Psoas muscle (tissue), 8 donors: ENCODE measurements around the gene HOXC5. TPM values are rescaled to one million over a fixed set of nuclear protein-coding genes. Genes with fewer than 3 reads are reported as not detected.

Source experiments
- ATAC-seq, 4 donors: fragments of 200-7000 bp; cut with Tn5 transposase; one replicate each; pipeline ENCODE4 v1.9.1; 2020; ENCODE audit warnings: moderate library complexity in 3 of 4, mild to moderate bottlenecking in 2 of 4
- DNase-seq, 2 donors: peaks; one replicate each; pipeline ENCODE4 v3.0.0-alpha.2; 2020
- H3K27ac ChIP-seq: fragments of 200-600 bp; one replicate; pipeline ENCODE4 v1.8.0; 2022
- H3K27me3 ChIP-seq, 3 donors: fragments of 200-600 bp in 1 of 3; one replicate each; pipeline versions ENCODE4 v1.6.1 to v1.8.0; 2013 to 2022; ENCODE audit warnings: low read length in 2 of 3, mild to moderate bottlenecking in 2 of 3, moderate library complexity in 1 of 3; ENCODE audit not compliant: insufficient read depth in 3 of 3
- H3K36me3 ChIP-seq, 2 donors: fragments of 200-600 bp in 1 of 2; one replicate each; pipeline versions ENCODE4 v1.6.1 to v1.8.0; 2013 to 2022; ENCODE audit warnings: low read depth in 1 of 2, mild to moderate bottlenecking in 1 of 2, moderate library complexity in 1 of 2; ENCODE audit not compliant: insufficient read depth in 1 of 2
- H3K4me1 ChIP-seq: fragments of 200-600 bp; one replicate; pipeline ENCODE4 v1.8.0; 2022
- H3K4me3 ChIP-seq: fragments of 200-600 bp; one replicate; pipeline ENCODE4 v1.8.0; 2022; ENCODE audit warnings: mild to moderate bottlenecking
- H3K9me3 ChIP-seq: fragments of 200-600 bp; one replicate; pipeline ENCODE4 v1.8.0; 2022
- WGBS, 3 donors: extraction: QIAGEN DNeasy Blood & Tissue Kit; methylation state at CpG; one replicate each; pipeline versions ENCODE4 v1.1.6 to v1.1.7; 2013; 5-methylcytosine and 5-hydroxymethylcytosine counted together
- intact Hi-C, 2 donors: fragments of 100-400 bp; cut with DNase I; formaldehyde crosslinking; loops; one replicate each; pipeline versions ENCODE4 v1.11.0 to v1.14.2; 2022
- polyA plus RNA-seq, 3 donors: library from polyadenylated mRNA; stranded (reverse); fragments of 200-250 nt; gene quantifications; one replicate each; pipeline ENCODE4 v1.2.3, GENCODE V29; 2013
- total RNA-seq, 4 donors: library from RNA; stranded (reverse); fragmentation: NEBNext Ultra II Directional in 2 of 4; extraction: Animal tissue kit (Norgen Biotek cat#: 25700) in 2 of 4; gene quantifications; one replicate each; pipeline versions ENCODE4 v1.2.1 to v1.2.4, GENCODE V29; 2021 to 2023
- TF ChIP-seq, protein P1 (sequence below): fragments of 200-600 bp; IDR thresholded peaks from one replicate; pipeline ENCODE4 v1.8.0; 2022; ENCODE audit warnings: antibody characterized with exemption
- donor health status: healthy with polysubstance abuse.
- donor health status: DM: no; HTN: no; CAD: no; lungs with moderate emphysema.
- donor health status: Bipolar disorder and iron deficiency.
- donor health status: healthy.
- donor health status: DM: yes; HTN: yes; CAD: no.
- donor health status: DM: no; HTN: no; CAD: no.
- donor health status: DM: no; HTN: no; CAD: no.
- donor health status: DM: yes; HTN: yes; CAD: no.

The HOXC5 gene
- total and polyA plus RNA-seq, 7 donors, result 0.03 to 3.3 (median 0.58) TPM

DNA sequence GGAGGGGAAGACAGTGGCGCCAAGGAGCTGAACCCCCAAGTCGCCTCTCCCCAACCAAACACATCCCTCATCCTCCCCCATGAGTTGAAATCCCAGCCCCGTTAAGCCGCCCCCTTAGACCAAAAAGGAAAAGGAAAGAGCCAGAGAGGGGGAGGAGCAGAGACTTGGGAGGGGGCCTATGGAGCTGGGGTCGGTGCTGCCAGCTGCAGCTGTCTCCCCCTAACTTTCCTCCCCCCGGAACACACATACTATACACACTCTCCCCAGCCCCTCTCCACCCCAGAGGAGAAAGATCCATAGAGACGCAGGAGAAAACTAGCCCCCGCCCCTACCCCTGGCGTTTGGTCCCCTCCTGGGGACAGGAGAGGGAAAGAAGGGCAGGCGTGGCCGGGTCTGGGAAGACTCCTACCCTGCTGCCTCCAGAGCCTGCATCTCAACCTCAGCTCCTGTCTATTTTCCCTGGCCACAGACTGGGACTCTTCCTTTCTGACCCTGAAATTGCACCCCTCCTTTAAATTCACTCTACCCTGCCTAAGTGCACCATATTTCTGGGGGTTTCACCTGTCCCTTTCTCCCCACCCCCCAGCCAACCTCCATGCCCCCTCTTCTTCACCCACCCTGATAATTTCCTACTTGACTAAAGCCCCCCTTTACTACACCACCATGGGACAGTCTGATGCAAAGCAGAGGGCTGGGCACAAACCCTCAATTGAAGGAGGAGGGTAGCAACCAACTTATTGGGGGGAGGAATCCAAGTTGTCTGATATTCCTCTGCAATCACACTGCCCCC, 34.5 kb upstream of the HOXC5 start:
- Histone ChIP-seq H3K27me3 (no peaks in the 10 kb centered on the region), H3K9me3 (no peaks in the 10 kb centered on the region), H3K36me3 (no peaks in the 10 kb centered on the region), H3K27ac (peak overlapping the region; percentile 95), H3K4me3 (peak overlapping the region; percentile 78), H3K4me1 (peaks cover 15% of the 10 kb centered on the region)
- TF ChIP-seq, protein P1, sequence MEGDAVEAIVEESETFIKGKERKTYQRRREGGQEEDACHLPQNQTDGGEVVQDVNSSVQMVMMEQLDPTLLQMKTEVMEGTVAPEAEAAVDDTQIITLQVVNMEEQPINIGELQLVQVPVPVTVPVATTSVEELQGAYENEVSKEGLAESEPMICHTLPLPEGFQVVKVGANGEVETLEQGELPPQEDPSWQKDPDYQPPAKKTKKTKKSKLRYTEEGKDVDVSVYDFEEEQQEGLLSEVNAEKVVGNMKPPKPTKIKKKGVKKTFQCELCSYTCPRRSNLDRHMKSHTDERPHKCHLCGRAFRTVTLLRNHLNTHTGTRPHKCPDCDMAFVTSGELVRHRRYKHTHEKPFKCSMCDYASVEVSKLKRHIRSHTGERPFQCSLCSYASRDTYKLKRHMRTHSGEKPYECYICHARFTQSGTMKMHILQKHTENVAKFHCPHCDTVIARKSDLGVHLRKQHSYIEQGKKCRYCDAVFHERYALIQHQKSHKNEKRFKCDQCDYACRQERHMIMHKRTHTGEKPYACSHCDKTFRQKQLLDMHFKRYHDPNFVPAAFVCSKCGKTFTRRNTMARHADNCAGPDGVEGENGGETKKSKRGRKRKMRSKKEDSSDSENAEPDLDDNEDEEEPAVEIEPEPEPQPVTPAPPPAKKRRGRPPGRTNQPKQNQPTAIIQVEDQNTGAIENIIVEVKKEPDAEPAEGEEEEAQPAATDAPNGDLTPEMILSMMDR, result no peak
- 5 to 16% (median 8%) methylated on average over 8 to 11 of the region's 11 CpGs for WGBS, 3 donors
- peak in 1 of 2 donors; percentile 53 for DNase-seq
- ATAC-seq, result no peak
- intact Hi-C loops, result no loop called here

DNA sequence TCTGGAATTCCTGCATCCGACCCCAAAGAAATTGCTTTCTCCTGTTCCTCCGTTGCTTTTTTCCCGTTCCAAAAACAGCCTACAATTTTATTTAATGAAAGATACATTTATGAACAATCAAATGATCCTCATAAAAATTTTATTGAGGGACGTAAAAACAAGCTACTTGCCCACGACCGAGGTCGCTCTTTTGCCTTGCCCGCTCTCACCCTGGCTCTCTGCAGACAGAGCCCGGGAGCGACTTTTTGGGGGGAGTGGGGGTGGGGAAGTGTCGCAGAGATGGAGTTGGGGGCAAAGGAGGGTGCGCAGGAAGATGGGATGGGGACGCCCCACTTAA, 34.0 kb upstream of the HOXC5 start:
- peak overlapping the region; percentile 78 for H3K4me3 ChIP-seq
- no peaks in the 10 kb centered on the region for H3K27me3 ChIP-seq

DNA sequence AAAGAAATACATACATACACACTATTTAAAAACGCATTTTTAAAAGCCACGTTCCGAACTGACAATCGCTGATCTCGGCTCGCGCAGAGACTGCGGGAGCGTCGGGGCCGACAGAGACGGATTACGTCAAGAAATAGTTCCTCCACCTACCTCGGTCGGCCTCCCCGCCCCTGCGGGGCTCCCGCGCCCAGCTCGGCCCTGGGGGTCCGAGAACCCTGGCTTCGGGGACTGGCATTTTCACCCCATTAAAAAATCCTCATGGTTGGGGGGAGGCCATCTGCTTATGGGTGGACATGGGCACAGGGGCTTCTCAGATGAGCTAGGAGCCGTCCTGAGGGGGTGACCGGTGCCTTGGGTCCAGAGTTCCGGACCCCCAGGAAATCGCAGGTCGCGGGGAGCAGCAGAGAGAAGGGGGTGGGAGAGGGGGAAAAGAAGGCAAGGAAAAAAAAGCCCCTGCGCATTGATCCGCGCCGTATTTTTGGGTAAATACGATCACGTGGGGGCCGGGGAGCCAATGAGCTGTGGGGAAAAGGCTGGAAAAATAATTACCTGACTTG, 33.2 kb upstream of the HOXC5 start:
- TF ChIP-seq, protein P1, result no peak
- peak; percentile 75 to 85 for DNase-seq
- H3K27me3 ChIP-seq, result no peaks in the 10 kb centered on the region
- WGBS, 3 donors, result 1% methylated on average over 35 of the region's 35 CpGs
- H3K9me3 ChIP-seq, result no peaks in the 10 kb centered on the region
- peaks cover 19% of the 10 kb centered on the region for H3K4me1 ChIP-seq
- H3K4me3 ChIP-seq, result peak overlapping the region; percentile 78
- H3K27ac ChIP-seq, result peak overlapping the region; percentile 95
- H3K36me3 ChIP-seq, result no peaks in the 10 kb centered on the region
- intact Hi-C loops, result loop anchor here in 1 of 2 donors (5.0 kb wide), 1 partner anchor 278 kb away; no protein-coding TSS in a partner anchor
- ATAC-seq, result peak; percentile 41 to 59 (median 50)

More for the DNA sequence above, 34.0 kb upstream of the HOXC5 start:
- H3K9me3 ChIP-seq, result no peaks in the 10 kb centered on the region
- TF ChIP-seq, protein P1, result no peak
- 4 to 16% (median 7%) methylated on average over 13 of the region's 13 CpGs for WGBS, 3 donors
- ATAC-seq (no peak), DNase-seq (peak in 1 of 2 donors; percentile 13)
- peaks cover 16% of the 10 kb centered on the region for H3K4me1 ChIP-seq
- H3K36me3 ChIP-seq, result no peaks in the 10 kb centered on the region
- intact Hi-C loops, result no loop called here
- H3K27ac ChIP-seq, result peak overlapping the region; percentile 95

DNA sequence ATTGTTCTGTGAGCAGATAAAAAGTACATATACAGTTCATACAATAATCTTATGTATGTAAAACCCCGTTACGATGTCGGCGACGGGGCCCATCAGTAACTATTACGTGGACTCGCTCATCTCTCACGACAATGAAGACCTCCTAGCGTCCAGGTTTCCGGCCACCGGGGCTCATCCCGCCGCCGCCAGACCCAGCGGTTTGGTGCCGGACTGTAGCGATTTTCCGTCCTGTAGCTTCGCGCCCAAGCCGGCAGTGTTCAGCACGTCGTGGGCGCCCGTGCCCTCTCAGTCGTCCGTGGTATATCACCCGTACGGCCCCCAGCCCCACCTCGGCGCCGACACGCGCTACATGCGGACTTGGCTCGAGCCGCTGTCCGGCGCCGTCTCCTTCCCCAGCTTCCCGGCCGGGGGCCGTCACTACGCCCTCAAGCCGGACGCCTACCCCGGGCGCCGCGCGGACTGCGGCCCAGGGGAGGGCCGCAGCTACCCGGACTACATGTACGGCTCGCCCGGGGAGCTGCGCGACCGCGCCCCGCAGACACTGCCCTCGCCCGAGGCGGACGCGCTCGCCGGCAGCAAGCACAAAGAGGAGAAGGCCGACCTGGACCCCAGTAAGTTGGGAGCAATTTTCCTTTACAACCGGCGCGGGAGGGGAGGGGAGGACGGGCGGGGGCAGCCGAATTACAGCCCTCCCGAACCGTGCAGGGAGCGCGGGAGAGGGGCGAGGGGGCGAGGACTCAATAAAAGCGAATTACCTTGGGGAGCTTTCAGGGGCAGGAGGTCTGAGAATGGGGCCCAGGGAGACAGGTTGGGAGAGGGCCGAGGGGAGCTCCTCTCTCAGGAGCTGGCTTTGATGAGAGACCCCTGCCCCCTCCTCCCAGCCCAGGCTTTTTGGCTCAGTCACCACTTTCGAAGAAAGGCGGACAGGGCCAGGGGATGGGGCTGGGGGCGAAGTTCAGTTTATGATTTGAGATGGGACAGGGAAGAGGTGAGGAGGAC, 32.4 kb upstream of the HOXC5 start, which contains the start of gene HOXC9:
HOXC9 (plus strand) TSS at position 46 of the 999 bp plus-strand sequence; CDS start at position 74, 28 bp downstream.
- Histone ChIP-seq H3K27me3 (no peaks in the 10 kb centered on the region), H3K36me3 (no peaks in the 10 kb centered on the region), H3K27ac (peak within 1 kb of the TSS; percentile 95), H3K4me3 (peak within 1 kb of the TSS; percentile 78), H3K4me1 (peaks cover 19% of the 10 kb centered on the region), H3K9me3 (no peaks in the 10 kb centered on the region)
- peak; percentile 33 to 72 (median 50) for ATAC-seq
- TF ChIP-seq, protein P1, result no peak
- intact Hi-C loops, result loop anchor here in 1 of 2 donors (5.0 kb wide), 1 partner anchor 277 kb away; no protein-coding TSS in a partner anchor
- DNase-seq, result peak; percentile 51 to 73
- 1% methylated on average over 56 to 87 of the region's 87 CpGs for WGBS, 3 donors
